HFFc6 (cell line): ENCODE data around the gene SPATA32. TPM values are rescaled to one million over a fixed set of nuclear protein-coding genes. Genes with fewer than 3 reads are reported as not detected.

ENCODE experiments used
- DNase-seq: peaks from one replicate; pipeline ENCODE4 v3.0.0-alpha.2; 2018
- H3K27ac Mint-ChIP-seq: 2 replicates; pipeline ENCODE4 v1.8.0; 2020; ENCODE audit warnings: mild to moderate bottlenecking, mixed read lengths
- H3K27me3 Mint-ChIP-seq: 2 replicates; pipeline ENCODE4 v1.8.0; 2021; ENCODE audit warnings: mild to moderate bottlenecking, moderate library complexity, mixed read lengths; ENCODE audit not compliant: insufficient read depth
- H3K36me3 Mint-ChIP-seq: 2 replicates; pipeline ENCODE4 v1.8.0; 2021; ENCODE audit warnings: low read depth, mixed read lengths
- H3K4me1 Mint-ChIP-seq: 2 replicates; pipeline ENCODE4 v1.8.0; 2020; ENCODE audit warnings: low read depth, mixed read lengths
- H3K4me3 Mint-ChIP-seq: 2 replicates; pipeline ENCODE4 v1.8.0; 2020; ENCODE audit warnings: mild to moderate bottlenecking, moderate library complexity, mixed read lengths
- H3K9me3 Mint-ChIP-seq: 2 replicates; pipeline ENCODE4 v1.8.0; 2020; ENCODE audit warnings: mild to moderate bottlenecking, mixed read lengths
- total RNA-seq, 6 experiments: library from RNA; stranded (reverse); fragmentation: NEBNext Ultra II Directional; extraction: Animal tissue kit (Norgen Biotek cat#: 25700); gene quantifications; 2 replicates in 1 of 6; 3 replicates in 5 of 6; pipeline ENCODE4 v1.2.3, GENCODE V29; 2021
- TF ChIP-seq, protein P1 (sequence below): fragments of 200-600 bp; sonication (generic); IDR thresholded peaks from 2 replicates; pipeline ENCODE4 v1.5.0; 2021; ENCODE audit warnings: antibody characterized with exemption, mild to moderate bottlenecking

SPATA32 gene
- total RNA-seq, 6 experiments from 2014 or later = 0.11 TPM; not detected in 5

DNA sequence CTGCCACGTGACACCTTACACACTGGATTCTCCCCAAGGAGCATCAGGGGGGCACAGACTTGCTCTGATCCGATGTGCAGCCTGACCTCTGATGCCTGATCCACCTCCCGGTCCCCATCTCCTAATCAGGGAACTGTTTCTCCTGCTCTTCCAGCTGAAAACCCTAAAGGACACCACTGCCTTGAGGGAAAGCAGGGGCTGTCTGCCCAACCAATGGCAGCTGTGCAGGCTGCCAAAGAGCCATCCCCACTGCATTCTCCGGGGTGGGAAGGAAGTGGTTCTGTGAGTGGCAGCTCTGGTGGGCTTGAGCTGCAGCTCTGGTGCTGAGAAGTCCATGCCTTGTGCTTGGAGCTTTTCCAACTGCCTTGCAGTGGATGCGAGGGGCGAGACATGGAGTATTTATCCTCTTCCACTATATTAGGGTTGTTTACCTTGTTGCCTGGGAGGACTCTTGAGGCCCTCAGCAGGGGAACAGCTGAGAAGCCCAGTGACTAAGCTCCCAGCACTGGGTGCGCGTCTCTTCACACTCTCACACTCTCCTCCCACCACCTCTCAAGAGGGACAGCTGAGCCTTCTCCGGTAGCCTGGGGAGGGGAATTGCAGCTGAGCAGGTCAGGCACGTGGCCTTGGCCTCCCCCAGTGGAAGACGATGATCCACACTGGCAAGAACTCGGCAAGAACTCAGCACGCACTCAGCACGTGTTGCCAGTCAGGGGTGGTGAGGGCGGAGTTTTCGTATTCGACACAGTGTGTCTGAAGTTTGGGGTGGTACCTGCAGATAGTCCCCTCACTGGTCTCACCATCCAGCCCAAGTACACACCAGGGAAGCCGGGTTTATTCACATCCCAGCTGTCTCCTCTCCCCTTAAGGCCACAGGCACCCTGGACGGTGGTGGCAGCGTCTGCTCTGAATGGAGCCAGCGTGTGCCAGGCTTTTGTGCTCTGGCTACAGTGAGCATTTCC, 21.1 kb upstream of the SPATA32 start:
- 0 out of 2 replicates have a peak overlapping the region, but pooled peaks have one; percentile 45 for H3K27ac Mint-ChIP-seq
- H3K27me3 Mint-ChIP-seq = no peaks in the 10 kb centered on the region
- peaks cover 35% of the 10 kb centered on the region for H3K36me3 Mint-ChIP-seq
- DNase-seq = no peak
- H3K4me3 Mint-ChIP-seq = no peak overlapping the region
- H3K4me1 Mint-ChIP-seq = peaks cover 16% of the 10 kb centered on the region
- no peaks in the 10 kb centered on the region for H3K9me3 Mint-ChIP-seq
- TF ChIP-seq, protein P1, sequence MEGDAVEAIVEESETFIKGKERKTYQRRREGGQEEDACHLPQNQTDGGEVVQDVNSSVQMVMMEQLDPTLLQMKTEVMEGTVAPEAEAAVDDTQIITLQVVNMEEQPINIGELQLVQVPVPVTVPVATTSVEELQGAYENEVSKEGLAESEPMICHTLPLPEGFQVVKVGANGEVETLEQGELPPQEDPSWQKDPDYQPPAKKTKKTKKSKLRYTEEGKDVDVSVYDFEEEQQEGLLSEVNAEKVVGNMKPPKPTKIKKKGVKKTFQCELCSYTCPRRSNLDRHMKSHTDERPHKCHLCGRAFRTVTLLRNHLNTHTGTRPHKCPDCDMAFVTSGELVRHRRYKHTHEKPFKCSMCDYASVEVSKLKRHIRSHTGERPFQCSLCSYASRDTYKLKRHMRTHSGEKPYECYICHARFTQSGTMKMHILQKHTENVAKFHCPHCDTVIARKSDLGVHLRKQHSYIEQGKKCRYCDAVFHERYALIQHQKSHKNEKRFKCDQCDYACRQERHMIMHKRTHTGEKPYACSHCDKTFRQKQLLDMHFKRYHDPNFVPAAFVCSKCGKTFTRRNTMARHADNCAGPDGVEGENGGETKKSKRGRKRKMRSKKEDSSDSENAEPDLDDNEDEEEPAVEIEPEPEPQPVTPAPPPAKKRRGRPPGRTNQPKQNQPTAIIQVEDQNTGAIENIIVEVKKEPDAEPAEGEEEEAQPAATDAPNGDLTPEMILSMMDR = no peak

DNA sequence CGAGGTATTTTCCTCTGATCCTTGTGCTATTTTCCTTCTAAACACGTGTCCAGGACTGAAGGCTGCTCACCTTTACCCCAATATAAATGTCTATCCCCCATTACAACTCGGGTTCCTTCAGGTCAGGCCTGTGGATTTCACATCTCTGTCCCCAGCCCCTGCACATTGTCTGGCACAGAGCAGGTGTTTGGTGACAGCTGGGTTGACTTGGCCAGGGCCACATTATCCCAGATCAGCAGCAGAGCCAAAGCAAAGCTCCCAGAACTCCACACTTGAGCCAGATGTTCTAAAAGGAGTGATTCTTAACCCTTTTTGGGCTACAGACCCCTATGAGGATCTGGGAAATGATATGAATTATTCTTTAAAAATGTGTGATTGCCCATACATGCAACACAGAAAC, 18.0 kb upstream of the SPATA32 start:
- H3K27me3 Mint-ChIP-seq = no peaks in the 10 kb centered on the region
- peaks cover 22% of the 10 kb centered on the region for H3K36me3 Mint-ChIP-seq
- peaks cover 25% of the 10 kb centered on the region for H3K4me1 Mint-ChIP-seq
- DNase-seq = no peak
- H3K27ac Mint-ChIP-seq = peak overlapping the region; percentile 48; the same call in 1 of the 2 replicates
- TF ChIP-seq, protein P1 = no peak
- no peak overlapping the region for H3K4me3 Mint-ChIP-seq
- H3K9me3 Mint-ChIP-seq = no peaks in the 10 kb centered on the region

DNA sequence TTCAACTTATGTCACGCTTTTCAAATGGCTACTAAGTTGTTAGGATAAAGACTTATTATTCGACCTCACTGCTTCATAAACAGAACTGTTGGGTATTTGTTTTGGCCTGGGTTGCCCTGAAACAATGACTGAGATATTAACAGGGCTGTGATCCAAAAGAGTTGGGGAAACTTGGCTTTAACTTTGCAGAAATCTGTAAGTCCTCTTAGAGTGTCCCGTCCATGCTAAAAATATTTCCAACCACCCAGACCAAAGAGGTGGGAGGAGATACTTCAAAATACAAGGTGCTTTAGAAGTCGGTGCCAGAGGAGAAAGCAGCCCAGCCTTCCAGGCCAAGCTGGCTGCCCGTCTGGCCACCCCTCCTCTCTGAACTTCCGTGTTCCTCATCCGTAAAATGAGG, 16.1 kb upstream of the SPATA32 start:
- Mint-ChIP-seq H3K4me1 (peaks cover 17% of the 10 kb centered on the region), H3K4me3 (no peak overlapping the region), H3K9me3 (no peaks in the 10 kb centered on the region), H3K36me3 (peaks cover 10% of the 10 kb centered on the region), H3K27ac (peak overlapping the region; percentile 29; the same call in 1 of the 2 replicates), H3K27me3 (peaks cover 2% of the 10 kb centered on the region; the same call in 1 of the 2 replicates)
- no peak for DNase-seq
- TF ChIP-seq, protein P1 = no peak

DNA sequence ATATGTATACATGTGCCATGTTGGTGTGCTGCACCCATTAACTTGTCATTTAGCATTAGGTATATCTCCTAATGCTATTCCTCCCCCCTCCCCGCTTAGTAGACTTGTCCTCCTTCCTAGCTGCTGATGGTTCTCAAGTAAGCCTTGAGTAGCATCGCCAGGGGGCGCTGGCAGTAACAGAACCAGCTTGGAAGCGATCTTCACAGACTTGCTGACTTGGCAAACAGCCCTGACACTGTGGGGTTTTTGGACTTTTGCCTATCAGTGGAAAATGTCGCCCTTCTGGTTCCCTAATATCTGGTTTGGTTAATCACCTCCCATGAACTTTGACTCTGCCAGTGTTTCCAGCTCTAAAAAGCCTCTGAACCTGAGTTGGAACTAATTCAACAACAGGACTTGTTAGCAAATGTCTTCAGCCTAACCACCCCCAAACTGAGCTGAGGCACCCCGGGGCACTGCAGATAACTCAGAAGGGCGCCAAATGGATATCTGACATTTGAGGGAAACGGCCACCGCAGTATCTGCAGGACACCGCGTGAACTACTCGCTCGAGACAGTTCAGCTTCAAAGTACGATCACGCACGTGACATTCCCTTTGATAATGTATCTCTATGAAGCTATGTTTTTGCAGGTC, 15.4 kb upstream of the SPATA32 start:
- H3K27ac Mint-ChIP-seq = 0 out of 2 replicates have a peak overlapping the region, but pooled peaks have one; percentile 26
- peaks cover 2% of the 10 kb centered on the region for H3K27me3 Mint-ChIP-seq
- DNase-seq = peak; percentile 80
- H3K9me3 Mint-ChIP-seq = no peaks in the 10 kb centered on the region
- peaks cover 17% of the 10 kb centered on the region for H3K4me1 Mint-ChIP-seq
- TF ChIP-seq, protein P1 = peak; percentile 90
- H3K4me3 Mint-ChIP-seq = no peak overlapping the region
- peaks cover 10% of the 10 kb centered on the region for H3K36me3 Mint-ChIP-seq

DNA sequence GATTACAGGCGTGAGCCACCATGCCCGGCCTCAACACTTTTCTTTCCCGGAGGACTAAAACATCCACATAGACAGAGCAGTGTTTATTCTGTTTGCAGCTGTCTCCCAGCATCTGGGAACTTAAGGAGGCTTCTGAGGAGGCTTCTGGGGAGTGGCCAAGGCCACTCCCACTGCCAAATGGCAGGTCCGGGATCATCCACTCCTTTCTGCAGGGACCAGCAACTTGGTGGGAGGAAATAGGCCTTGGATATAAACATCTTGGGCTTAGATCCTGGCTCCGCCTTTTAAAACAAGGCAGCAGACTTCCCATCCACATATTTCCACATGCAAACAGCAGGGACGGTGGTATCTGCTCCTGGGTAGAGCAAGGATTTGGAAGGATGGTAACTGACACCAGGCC, 14.1 kb upstream of the SPATA32 start:
- H3K27me3 Mint-ChIP-seq = peaks cover 2% of the 10 kb centered on the region
- TF ChIP-seq, protein P1 = no peak
- H3K4me1 Mint-ChIP-seq = peaks cover 17% of the 10 kb centered on the region
- peaks cover 10% of the 10 kb centered on the region for H3K36me3 Mint-ChIP-seq
- no peak overlapping the region for H3K4me3 Mint-ChIP-seq
- DNase-seq = no peak
- no peak overlapping the region for H3K27ac Mint-ChIP-seq
- H3K9me3 Mint-ChIP-seq = no peaks in the 10 kb centered on the region
